Panc1 (cell line): ENCODE measurements around the gene CCDC8.
"Not testable (repeated sequence)": the region's sequence is repeated elsewhere in the genome, so short reads cannot be mapped to it uniquely, and the experiment has no call there.

Source experiments
- POLR2AphosphoS5 ChIP-seq: IDR thresholded peaks from 2 replicates; pipeline ENCODE4 v1.6.1; 2012; ENCODE audit warnings: mild to moderate bottlenecking, low read depth, low read length, moderate library complexity
- REST ChIP-seq, 2 experiments: IDR thresholded peaks; 2 replicates each; pipeline ENCODE4 v1.6.1; 2011 to 2012; ENCODE audit warnings: low read depth in 2 of 2, control low read depth in 1 of 2, low read length in 1 of 2, mild to moderate bottlenecking in 1 of 2, moderate library complexity in 1 of 2; ENCODE audit not compliant: insufficient read depth in 1 of 2
- SIN3A ChIP-seq: IDR thresholded peaks from 2 replicates; pipeline ENCODE4 v1.6.1; 2012; ENCODE audit warnings: low read depth, mild to moderate bottlenecking, low read length, moderate library complexity, borderline replicate concordance; ENCODE audit not compliant: insufficient read depth
- TCF7L2 ChIP-seq: IDR thresholded peaks from 2 replicates; pipeline ENCODE4 v1.6.1; 2011; ENCODE audit warnings: mild to moderate bottlenecking, low read depth, low read length, inconsistent platforms
- TF ChIP-seq, protein P1 (sequence below): fragments of 450-650 bp; IDR thresholded peaks from 2 replicates; pipeline ENCODE4 v1.5.1; 2017; ENCODE audit warnings: mild to moderate bottlenecking

DNA sequence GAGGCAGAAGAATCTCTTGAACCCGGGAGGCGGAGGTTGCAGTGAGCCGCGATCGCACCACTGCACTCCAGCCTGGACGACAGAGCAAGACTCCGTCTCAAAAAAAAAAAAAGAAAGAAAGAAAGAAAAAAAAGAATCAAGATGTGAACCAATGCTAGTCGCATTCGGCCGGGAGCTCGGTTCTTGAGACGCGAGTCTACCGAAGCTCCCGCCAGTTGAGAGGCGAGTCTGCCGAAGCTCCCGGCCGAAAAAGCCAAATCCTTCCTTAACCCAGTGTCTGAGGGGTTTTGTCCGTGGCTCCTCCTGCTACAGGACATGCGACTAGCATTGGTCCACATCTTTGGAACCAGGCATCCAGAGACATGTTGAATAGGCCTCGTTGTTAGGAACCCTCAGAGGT, 1.5 kb upstream of the CCDC8 start:
- not testable (repeated sequence) for TF ChIP-seq POLR2AphosphoS5; SIN3A; REST (IDR thresholded peaks at IDR 0.05; ENCODE audit: insufficient read depth in 1 of 2, low read depth in 2 of 2, low read length in 1 of 2); TCF7L2
- TF ChIP-seq, protein P1, sequence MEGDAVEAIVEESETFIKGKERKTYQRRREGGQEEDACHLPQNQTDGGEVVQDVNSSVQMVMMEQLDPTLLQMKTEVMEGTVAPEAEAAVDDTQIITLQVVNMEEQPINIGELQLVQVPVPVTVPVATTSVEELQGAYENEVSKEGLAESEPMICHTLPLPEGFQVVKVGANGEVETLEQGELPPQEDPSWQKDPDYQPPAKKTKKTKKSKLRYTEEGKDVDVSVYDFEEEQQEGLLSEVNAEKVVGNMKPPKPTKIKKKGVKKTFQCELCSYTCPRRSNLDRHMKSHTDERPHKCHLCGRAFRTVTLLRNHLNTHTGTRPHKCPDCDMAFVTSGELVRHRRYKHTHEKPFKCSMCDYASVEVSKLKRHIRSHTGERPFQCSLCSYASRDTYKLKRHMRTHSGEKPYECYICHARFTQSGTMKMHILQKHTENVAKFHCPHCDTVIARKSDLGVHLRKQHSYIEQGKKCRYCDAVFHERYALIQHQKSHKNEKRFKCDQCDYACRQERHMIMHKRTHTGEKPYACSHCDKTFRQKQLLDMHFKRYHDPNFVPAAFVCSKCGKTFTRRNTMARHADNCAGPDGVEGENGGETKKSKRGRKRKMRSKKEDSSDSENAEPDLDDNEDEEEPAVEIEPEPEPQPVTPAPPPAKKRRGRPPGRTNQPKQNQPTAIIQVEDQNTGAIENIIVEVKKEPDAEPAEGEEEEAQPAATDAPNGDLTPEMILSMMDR = not testable (repeated sequence)
